HepG2 (cell line): ENCODE data around the gene CCM2. TPM values are rescaled to one million over a fixed set of nuclear protein-coding genes. Genes with fewer than 3 reads are reported as not detected.

Experiments used
- CREBL2 ChIP-seq: sonication (generic); formaldehyde crosslinking; IDR thresholded peaks from 2 replicates; pipeline ENCODE4 v1.8.1; 2023; ENCODE audit warnings: missing genetic modification reagents, mild to moderate bottlenecking, borderline replicate concordance
- HIC2 ChIP-seq: sonication (generic); formaldehyde crosslinking; IDR thresholded peaks from 2 replicates; pipeline ENCODE4 v1.9.0; 2022; ENCODE audit warnings: low read depth, missing genetic modification reagents
- IRF2 ChIP-seq: IDR thresholded peaks from 2 replicates; pipeline ENCODE4 v1.6.1; 2018; ENCODE audit warnings: missing genetic modification reagents, missing compliant biosample characterization
- MED8 ChIP-seq: sonication (generic); formaldehyde crosslinking; IDR thresholded peaks from 2 replicates; pipeline ENCODE4 v1.8.1; 2023; ENCODE audit warnings: mild to moderate bottlenecking, missing genetic modification reagents; ENCODE audit not compliant: insufficient replicate concordance
- PATZ1 ChIP-seq: sonication (generic); formaldehyde crosslinking; IDR thresholded peaks from 2 replicates; pipeline ENCODE4 v1.4.0; 2020; ENCODE audit warnings: missing genetic modification reagents
- PPARG ChIP-seq: conservative IDR thresholded peaks from 2 replicates; pipeline ENCODE4 v1.6.1; 2016; ENCODE audit warnings: missing biosample characterization, missing genetic modification reagents
- SKI ChIP-seq: fragments of 450-650 bp; IDR thresholded peaks from one replicate; pipeline ENCODE4 v1.6.1; 2018; ENCODE audit warnings: mild to moderate bottlenecking; ENCODE audit not compliant: partially characterized antibody
- SMAD3 ChIP-seq: sonication (generic); formaldehyde crosslinking; IDR thresholded peaks from 2 replicates; pipeline ENCODE4 v1.4.0; 2020; ENCODE audit warnings: missing genetic modification reagents
- SMC3 ChIP-seq: IDR thresholded peaks from 2 replicates; pipeline ENCODE4 v1.6.1; 2011; ENCODE audit warnings: low read length, improper control_type of control experiment
- TGIF2 ChIP-seq: IDR thresholded peaks from 2 replicates; pipeline ENCODE4 v1.6.1; 2016; ENCODE audit warnings: control low read depth, missing compliant biosample characterization
- ZBTB7B ChIP-seq: sonication (generic); formaldehyde crosslinking; IDR thresholded peaks from 2 replicates; pipeline ENCODE4 v1.4.0; 2020; ENCODE audit warnings: missing genetic modification reagents
- ZFAT ChIP-seq: sonication (generic); formaldehyde crosslinking; conservative IDR thresholded peaks from 2 replicates; pipeline ENCODE4 v1.8.1; 2023; ENCODE audit warnings: missing genetic modification reagents, inconsistent platforms
- ZNF207 ChIP-seq: fragments of 450-650 bp; IDR thresholded peaks from 2 replicates; pipeline ENCODE4 v1.6.1; 2016; ENCODE audit warnings: antibody characterized with exemption, borderline replicate concordance
- ZNF230 ChIP-seq: sonication (generic); formaldehyde crosslinking; IDR thresholded peaks from 2 replicates; pipeline ENCODE4 v1.4.0; 2020; ENCODE audit warnings: mild to moderate bottlenecking, missing genetic modification reagents
- polyA plus RNA-seq, 8 experiments: library from polyadenylated mRNA; depleted of rRNA in 3 of 8; stranded (reverse) in 7 of 8; unstranded in 1 of 8; fragments of >200 nt; fragmentation: Illumina TruSeq in 4 of 8; extraction: Trizol in 4 of 8; gene quantifications; 2 replicates each; pipeline versions ENCODE4 v1.2.1 to v1.2.3, GENCODE V29; 2011 to 2016; ENCODE audit warnings: low read depth in 4 of 8, missing spikeins in 1 of 8, mixed read lengths in 1 of 8; ENCODE audit not compliant: insufficient read depth in 1 of 8
- total RNA-seq, 5 experiments: library from RNA; depleted of rRNA; stranded (reverse); fragments of >200 nt; fragmentation: Illumina TruSeq; extraction: Trizol; gene quantifications; 2 replicates each; pipeline ENCODE4 v1.2.3, GENCODE V29; 2016; ENCODE audit warnings: low read depth in 1 of 5

The CCM2 gene
- total and polyA plus RNA-seq, 2 of the 13 experiments (the other 11 are each of a cell fraction or from before 2014, with no cell fraction given), result 13.7 to 15.8 TPM

GRCh38 chr7:45000093-45001032 lies at the start of gene CCM2 (continued):
- TF ChIP-seq PATZ1 (CRISPR knock-in tag) (peak; percentile 32; the same call in 1 of the 2 replicates), TGIF2 (CRISPR knock-in tag) (0 out of 2 replicates have a peak, but pooled peaks have one; percentile 25), ZNF207 (no peak), ZBTB7B (CRISPR knock-in tag) (peak; percentile 63; the same call in 1 of the 2 replicates), PPARG (CRISPR knock-in tag) (0 out of 2 replicates have a peak, but pooled peaks have one; percentile 31), HIC2 (CRISPR knock-in tag) (no peak), IRF2 (no peak), ZNF230 (CRISPR knock-in tag) (peak; percentile 57; the same call in 1 of the 2 replicates), MED8 (CRISPR knock-in tag) (no peak), SMAD3 (0 out of 2 replicates have a peak, but pooled peaks have one; percentile 23), SKI (peak; percentile 8), SMC3 (no peak), ZFAT (CRISPR knock-in tag) (no peak), CREBL2 (CRISPR knock-in tag) (no peak)
